Neural progenitor cell (in vitro differentiated cells): ENCODE results near the gene MACROD2.
"Not testable (repeated sequence)": the region's sequence is repeated elsewhere in the genome, so short reads cannot be mapped to it uniquely, and the experiment has no call there.

Source experiments
- EZH2 ChIP-seq: fragments of 200-600 bp; sonication (generic); IDR thresholded peaks from 2 replicates; pipeline ENCODE4 v1.6.1; 2017; ENCODE audit warnings: antibody characterized with exemption, mild to moderate bottlenecking, moderate library complexity
- TF ChIP-seq, protein P1 (sequence below): fragments of 200-600 bp; sonication (generic); IDR thresholded peaks from 2 replicates; pipeline ENCODE4 v1.5.1; 2017; ENCODE audit warnings: antibody characterized with exemption, mild to moderate bottlenecking

DNA sequence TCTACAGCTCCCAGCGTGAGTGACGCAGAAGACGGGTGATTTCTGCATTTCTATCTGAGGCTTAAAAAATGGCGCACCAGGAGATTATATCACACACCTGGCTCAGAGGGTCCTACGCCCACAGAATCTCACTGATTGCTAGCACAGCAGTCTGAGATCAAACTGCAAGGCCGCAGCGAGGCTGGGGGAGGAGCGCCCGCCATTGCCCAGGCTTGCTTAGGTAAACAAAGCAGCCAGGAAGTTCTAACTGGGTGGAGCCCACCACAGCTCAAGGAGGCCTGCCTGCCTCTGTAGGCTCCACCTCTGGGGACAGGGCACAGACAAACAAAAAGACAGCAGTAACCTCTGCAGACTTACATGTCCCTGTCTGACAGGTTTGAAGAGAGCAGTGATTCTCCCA, 275.4 kb downstream of the MACROD2 start:
- TF ChIP-seq EZH2: not testable (repeated sequence)
- TF ChIP-seq, protein P1, sequence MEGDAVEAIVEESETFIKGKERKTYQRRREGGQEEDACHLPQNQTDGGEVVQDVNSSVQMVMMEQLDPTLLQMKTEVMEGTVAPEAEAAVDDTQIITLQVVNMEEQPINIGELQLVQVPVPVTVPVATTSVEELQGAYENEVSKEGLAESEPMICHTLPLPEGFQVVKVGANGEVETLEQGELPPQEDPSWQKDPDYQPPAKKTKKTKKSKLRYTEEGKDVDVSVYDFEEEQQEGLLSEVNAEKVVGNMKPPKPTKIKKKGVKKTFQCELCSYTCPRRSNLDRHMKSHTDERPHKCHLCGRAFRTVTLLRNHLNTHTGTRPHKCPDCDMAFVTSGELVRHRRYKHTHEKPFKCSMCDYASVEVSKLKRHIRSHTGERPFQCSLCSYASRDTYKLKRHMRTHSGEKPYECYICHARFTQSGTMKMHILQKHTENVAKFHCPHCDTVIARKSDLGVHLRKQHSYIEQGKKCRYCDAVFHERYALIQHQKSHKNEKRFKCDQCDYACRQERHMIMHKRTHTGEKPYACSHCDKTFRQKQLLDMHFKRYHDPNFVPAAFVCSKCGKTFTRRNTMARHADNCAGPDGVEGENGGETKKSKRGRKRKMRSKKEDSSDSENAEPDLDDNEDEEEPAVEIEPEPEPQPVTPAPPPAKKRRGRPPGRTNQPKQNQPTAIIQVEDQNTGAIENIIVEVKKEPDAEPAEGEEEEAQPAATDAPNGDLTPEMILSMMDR: not testable (repeated sequence)
